OCI-LY7 (cell line): Measurements from ENCODE around the gene LRIF1.

Source experiments
- EZH2phosphoT487 ChIP-seq: fragments of 200-600 bp; sonication (generic); IDR thresholded peaks from 2 replicates; pipeline ENCODE4 v1.6.1; 2018; ENCODE audit warnings: low read depth, borderline replicate concordance, mild to moderate bottlenecking, mixed run types, antibody characterized with exemption, low read length, moderate library complexity, mixed read lengths
- TF ChIP-seq, protein P1 (sequence below): fragments of 200-600 bp; sonication (generic); conservative IDR thresholded peaks from 2 replicates; pipeline ENCODE4 v1.5.1; 2014; ENCODE audit warnings: mild to moderate bottlenecking, antibody characterized with exemption, low read length, moderate library complexity, mixed read lengths

- TF ChIP-seq, protein P1, sequence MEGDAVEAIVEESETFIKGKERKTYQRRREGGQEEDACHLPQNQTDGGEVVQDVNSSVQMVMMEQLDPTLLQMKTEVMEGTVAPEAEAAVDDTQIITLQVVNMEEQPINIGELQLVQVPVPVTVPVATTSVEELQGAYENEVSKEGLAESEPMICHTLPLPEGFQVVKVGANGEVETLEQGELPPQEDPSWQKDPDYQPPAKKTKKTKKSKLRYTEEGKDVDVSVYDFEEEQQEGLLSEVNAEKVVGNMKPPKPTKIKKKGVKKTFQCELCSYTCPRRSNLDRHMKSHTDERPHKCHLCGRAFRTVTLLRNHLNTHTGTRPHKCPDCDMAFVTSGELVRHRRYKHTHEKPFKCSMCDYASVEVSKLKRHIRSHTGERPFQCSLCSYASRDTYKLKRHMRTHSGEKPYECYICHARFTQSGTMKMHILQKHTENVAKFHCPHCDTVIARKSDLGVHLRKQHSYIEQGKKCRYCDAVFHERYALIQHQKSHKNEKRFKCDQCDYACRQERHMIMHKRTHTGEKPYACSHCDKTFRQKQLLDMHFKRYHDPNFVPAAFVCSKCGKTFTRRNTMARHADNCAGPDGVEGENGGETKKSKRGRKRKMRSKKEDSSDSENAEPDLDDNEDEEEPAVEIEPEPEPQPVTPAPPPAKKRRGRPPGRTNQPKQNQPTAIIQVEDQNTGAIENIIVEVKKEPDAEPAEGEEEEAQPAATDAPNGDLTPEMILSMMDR = no peak
- TF ChIP-seq EZH2phosphoT487 = no peak
Observed at GRCh38 chr1:110916669-110917306, 46.9 kb downstream of the LRIF1 start.
